ENCODE measurements around the gene ZC2HC1C.
"Not testable (repeated sequence)": the region's sequence is repeated elsewhere in the genome, so short reads cannot be mapped to it uniquely, and the experiment has no call there.

ZC2HC1C gene

DNA sequence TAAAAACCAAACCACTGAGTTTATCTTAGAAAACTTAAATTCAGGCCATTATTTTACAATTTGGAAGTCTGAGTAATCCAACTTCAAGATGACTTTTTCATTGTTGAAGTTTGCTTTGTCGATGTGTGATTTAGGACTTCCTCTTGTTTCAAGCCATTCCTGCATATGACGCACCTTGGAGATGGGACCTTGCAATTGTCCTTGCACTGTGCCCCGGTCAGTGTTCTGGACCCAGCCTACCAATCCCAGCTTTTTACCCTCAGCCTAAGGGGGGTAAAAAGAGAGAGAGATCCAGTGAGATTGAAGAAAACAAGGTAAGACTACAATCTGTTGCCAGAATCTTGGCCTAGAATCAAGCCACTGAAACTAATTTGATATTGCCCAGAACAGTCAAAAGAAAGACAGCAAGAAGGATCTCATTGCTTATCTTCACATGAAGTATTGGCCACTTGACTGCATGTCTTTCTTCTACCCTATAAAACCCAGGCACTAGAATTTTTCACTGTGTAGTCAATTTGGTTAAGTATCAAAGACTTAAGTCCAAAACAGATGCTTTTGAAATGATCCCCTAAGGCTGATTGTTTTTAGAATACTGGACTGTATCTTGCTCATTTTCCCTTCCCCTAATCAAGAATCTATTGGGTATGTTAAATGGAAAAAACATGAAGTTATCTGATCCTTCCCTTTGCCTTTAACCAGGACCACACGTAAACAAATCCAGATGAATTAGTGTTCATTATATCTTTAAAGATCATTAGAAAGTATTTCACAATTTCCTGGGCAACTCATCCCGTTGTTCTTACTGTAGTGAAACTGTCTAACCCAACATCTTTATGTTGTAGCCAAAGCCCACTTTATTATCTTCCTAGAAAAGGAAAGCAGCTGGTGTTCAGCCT lies 15.8 kb upstream of the ZC2HC1C start:
- in situ Hi-C loops (cut with MboI; ENCODE audit: low sequenced_read_pairs): no loop called here

DNA sequence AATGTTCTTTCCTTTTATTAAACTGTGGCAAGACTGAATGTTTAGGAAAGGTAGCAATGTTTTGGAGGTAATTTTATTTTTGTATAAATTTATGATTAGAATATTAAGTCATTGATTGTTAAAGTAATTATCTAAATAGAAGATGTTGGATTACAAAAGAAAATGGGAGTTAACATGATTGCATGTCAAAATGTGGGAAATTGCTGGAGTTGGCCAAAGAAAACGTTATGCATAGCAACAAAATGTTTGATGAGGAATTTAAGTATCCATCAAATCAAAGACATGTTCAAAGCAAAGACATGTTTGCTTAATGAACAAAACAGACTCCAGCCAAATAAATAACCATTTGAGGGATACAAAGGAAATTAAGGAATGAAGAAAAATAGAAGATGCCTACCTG lies 15.0 kb upstream of the ZC2HC1C start:
- in situ Hi-C loops (cut with MboI; ENCODE audit: low sequenced_read_pairs): no loop called here

DNA sequence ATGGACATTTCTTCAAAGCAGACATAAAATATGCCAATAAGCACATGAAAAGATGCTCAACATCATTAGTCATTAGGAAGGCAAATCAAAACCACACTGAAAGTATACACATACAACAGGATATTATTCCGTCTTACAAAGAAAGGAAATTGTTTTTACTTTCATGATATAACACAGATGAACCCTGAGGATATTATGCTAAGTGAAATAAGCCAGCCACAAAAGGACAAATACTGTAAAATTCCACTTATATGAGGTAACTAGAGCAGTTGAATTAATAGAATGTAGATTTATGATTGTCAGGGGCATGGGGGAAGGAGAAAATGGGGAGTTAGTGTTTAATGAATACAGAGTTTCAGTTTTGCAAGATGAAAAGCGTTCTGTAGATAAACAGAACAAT lies 9.8 kb upstream of the ZC2HC1C start:
- in situ Hi-C loops (cut with MboI; ENCODE audit: low sequenced_read_pairs): no loop called here

- in situ Hi-C loops (cut with MboI; ENCODE audit: low sequenced_read_pairs): no loop called here
Measured at GRCh38 chr14:75060420-75060819, 9.0 kb upstream of the ZC2HC1C start.

DNA sequence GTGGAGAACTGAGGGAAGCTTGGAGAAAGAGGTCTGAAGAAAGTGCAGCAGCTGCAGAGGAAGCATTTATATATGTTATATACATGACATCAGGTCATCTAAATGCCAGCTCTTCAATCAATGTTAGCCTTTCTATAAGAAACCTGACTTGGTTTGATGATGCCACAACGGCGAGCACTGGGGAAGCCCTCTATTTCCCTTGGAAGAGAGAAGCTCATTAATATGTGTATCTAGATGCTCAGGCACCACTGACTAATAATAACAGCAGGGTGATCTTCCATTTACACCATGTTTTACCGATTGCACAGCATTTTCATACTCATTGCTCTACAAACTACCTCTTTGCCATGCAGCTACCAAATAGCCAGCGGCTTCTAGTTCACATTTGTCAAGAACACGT lies 6.4 kb upstream of the ZC2HC1C start:
- in situ Hi-C loops (cut with MboI; ENCODE audit: low sequenced_read_pairs): no loop called here

GRCh38 chr14:75063491-75064204 lies 5.8 kb upstream of the ZC2HC1C start, which contains the start of gene ACYP1:
ACYP1 (minus strand) TSS chr14:75064024; CDS start chr14:75063553, 471 bp downstream.
- in situ Hi-C loops (cut with MboI; ENCODE audit: low sequenced_read_pairs): no loop called here

DNA sequence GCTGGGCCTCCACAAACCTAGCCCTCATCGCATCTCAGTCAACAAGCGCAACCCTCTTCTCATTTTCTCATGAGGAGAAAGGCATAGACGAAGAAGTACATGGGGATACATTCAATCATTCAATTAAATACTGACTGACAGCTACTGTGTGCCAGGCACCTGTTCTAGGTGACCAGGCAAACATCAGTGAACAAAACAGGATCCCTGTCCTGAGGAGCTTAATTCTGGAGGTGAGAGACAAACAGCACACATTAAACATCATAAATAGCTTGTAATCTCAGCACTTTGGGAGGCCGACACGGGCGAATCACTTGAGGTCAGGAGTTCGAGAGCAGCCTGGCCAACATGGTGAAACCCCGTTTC lies 5.3 kb upstream of the ZC2HC1C start:
- in situ Hi-C loops (cut with MboI; ENCODE audit: low sequenced_read_pairs): no loop called here

- in situ Hi-C loops (cut with MboI; ENCODE audit: low sequenced_read_pairs): no loop called here
Measured at GRCh38 chr14:75066691-75067090, 2.8 kb upstream of the ZC2HC1C start.

DNA sequence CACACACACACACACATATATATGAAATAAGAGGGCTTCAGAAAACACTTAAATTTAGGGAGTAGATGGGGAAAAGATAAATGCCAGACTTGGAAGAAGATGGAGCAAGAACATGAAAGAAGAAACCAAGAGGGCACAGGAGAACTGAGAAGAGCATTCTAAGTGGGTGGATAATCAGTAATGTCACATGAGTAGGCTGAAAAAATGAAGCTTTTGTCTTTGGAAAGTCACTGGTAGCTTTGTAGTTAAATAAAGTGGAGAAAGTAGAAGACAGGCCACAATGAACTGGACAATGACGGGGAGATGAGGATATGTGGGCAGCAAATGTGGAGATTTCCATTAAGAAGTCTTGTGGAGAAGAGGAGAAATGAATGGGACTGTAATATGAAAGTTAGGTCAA lies 2.2 kb upstream of the ZC2HC1C start:
- in situ Hi-C loops (cut with MboI; ENCODE audit: low sequenced_read_pairs): no loop called here

- in situ Hi-C loops (cut with MboI; ENCODE audit: low sequenced_read_pairs): not testable (repeated sequence)
Measured at GRCh38 chr14:75067765-75068164, 1.7 kb upstream of the ZC2HC1C start.

DNA sequence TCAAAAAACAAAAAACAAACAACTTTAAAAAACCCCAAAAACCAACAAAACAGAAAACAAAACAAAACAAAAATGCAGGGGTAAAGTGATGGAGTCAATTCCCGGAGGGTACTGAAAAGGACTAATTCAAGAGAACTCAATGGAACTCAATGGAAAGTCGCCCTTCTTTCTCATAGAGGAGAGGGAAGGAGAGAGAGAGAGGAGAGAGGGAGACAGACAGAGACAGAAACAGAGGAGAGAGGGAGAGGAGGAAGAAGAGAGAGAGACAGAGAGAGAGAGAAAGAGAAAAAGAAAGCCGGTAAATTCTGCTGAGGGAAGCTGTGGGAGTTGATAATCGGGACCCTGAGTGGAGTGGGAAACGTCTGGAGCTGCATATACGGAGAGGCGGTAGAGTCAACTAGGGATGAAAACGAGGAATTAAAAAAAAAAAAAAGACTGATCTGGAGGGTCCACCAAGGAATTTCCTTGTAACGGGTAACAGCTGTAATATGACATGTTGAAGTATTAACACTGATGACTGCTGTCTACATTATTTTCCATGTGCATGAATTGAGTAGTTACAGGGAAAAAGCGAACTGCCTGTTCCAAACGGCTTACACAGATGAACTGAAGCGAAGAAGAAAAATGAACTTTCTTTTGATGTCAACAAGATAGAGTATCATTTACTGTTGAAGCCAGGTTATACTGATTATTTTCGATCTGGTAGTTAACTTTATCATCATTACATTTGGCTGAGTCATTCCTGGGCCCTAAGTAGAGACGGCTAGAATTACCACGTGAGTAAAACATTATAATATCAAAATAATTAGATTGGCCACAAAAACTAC lies 934 bp upstream of the ZC2HC1C start:
- in situ Hi-C loops (cut with MboI; ENCODE audit: low sequenced_read_pairs): no loop called here

GRCh38 chr14:75069811-75070145 lies 337 bp downstream of the ZC2HC1C start:
- in situ Hi-C loops (cut with MboI; ENCODE audit: low sequenced_read_pairs): no loop called here

DNA sequence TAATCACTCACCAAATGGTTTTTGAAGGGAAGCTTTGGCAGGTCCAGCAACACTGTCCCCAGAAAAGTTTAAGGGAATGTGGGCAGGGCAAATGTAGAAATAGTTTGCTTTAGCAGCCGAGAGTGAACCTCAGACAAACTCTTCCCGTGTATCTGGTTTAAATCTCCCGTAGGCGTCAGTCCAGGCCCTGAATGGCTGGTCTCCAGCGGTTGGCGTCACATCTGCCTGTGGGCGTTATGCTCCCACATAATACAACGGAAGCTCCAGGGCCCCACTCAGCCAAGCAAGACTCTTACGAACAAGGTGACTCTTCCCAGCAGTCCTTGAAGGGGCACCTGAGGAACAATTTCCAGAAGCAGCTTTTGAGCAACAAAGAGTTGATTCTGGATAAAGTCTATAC lies 942 bp downstream of the ZC2HC1C start:
- in situ Hi-C loops (cut with MboI; ENCODE audit: low sequenced_read_pairs): no loop called here

- in situ Hi-C loops (cut with MboI; ENCODE audit: low sequenced_read_pairs): no loop called here
Measured at GRCh38 chr14:75077794-75078193, 8.4 kb downstream of the ZC2HC1C start.

DNA sequence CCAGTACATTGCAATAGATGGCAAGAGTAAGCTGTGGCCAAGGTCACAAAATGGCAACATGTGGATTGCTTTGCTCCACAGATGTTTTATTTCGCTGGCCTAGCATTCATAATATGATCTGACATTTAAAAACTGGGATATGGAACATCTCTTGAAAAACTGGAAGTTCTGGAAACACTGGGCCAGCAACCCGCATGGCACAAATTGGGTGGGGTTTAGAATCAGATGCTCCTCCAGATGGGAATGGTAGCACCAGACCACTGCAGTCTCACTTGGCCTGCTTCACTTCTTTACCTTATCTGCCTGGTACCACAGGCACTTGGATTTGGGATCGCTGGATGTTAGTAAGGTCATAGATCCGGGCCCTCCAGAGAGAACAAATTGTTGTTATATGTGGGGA lies 10.1 kb downstream of the ZC2HC1C start:
- in situ Hi-C loops (cut with MboI; ENCODE audit: low sequenced_read_pairs): no loop called here

GRCh38 chr14:75081660-75082229 lies 12.3 kb downstream of the ZC2HC1C start:
- in situ Hi-C loops (cut with MboI; ENCODE audit: low sequenced_read_pairs): no loop called here

GRCh38 chr14:75083271-75083670 lies 13.8 kb downstream of the ZC2HC1C start:
- in situ Hi-C loops (cut with MboI; ENCODE audit: low sequenced_read_pairs): no loop called here

DNA sequence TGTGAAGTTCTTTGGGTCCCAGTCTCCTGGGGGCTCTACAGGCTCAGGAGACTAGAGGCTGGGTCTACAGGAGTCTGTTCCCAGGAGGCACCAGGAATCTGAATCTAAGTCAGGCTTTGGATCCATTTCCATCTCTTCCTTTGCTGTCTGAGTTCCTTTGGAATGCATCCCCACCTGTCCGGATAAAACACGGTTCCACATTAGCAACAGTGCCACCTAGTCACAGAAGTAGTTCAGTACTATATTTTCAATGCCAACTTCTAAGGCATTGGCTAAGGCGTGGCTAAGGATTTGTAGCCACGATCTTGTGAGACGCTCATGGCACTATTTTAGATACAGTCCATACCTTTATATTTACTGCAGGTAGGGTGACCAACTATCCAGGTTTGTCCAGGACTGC lies 15.1 kb downstream of the ZC2HC1C start:
- in situ Hi-C loops (cut with MboI; ENCODE audit: low sequenced_read_pairs): no loop called here

DNA sequence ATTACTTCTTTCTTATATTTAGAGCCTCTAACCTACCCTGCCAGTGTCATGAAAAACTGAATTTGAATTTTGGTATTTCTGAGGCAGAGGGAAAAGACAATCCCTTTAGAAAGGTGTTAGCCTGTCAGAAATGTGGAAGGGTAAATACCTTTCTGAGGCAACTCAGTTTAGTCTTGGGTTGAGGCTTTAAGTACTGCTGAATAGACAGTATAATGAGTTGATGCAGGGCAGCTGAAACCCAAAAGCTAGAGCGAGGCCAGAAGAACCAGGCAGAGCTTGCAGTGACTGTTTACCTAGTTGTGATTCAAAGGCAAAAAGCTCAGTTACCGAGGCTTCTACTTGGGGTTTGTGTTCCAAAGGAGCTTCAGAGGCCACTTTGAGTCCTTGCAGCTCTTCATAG lies 18.7 kb downstream of the ZC2HC1C start:
- in situ Hi-C loops (cut with MboI; ENCODE audit: low sequenced_read_pairs): no loop called here

DNA sequence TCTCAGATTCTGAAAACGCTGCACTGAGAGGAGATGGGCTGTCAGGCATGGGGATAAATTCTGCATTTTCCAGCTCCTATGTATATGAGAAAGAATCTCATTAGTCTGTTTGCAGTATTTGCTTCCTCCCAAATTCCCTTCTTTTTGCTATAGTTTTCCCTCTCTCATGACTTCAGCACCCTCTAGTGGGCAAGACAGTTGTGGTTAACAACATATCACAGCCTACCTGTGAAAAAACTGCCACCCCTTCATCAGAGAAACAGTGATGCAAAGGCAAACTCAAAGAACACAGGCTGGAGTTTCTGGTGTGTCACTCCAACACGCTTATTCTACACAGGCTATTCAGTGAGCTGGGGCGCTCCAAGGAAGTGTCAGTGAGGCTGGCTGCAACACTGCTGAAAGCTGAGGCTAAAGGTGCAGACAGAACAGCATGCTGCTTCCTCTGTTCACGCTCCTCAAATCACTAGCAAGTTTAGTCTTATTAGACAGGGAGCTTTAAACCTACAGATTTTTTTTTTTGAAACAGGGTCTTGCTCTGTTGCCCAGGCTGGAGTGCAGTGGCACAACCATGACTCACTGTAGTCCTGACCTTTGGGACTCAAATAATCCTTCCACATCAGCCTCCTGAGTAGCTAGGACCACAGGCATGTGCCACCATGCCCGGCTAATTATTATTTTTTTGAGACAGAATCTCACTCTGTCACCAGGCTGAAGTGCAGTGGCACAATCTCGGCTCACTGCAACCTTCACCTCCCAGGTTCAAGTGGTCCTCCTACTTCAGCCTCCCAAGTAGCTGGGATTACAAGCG lies 19.3 kb downstream of the ZC2HC1C start:
- in situ Hi-C loops (cut with MboI; ENCODE audit: low sequenced_read_pairs): no loop called here

All from hTERT RPE-1 (cell line).